Endothelial cell of umbilical vein (primary cell): ENCODE data around the gene DNAH10. TPM values are rescaled to one million over a fixed set of nuclear protein-coding genes. Genes with fewer than 3 reads are reported as not detected.

ENCODE experiments used
- BruUV-seq: library from RNA; stranded (reverse); fragments of 400-500 nt; replicated peaks from 2 replicates; lab custom pipeline; 2021; lab: Mats Ljungman, UMichigan
- CTCF ChIA-PET: fragments of 300-600, 350-600 bp; sonication (Branson Sonifier 250); formaldehyde crosslinking; loops from one replicate; lab custom pipeline; 2021; ENCODE audit warnings: antibody characterized with exemption, inconsistent platforms; lab: Charles Lee
- POLR2A ChIA-PET: fragments of 300-600, 350-600 bp; sonication (Branson Sonifier 250); formaldehyde crosslinking; loops from one replicate; lab custom pipeline; 2021; ENCODE audit warnings: antibody characterized with exemption, inconsistent platforms; lab: Charles Lee
- DNase-seq: peaks from one replicate; pipeline ENCODE4 v3.0.0-alpha.2; 2011; ENCODE audit warnings: low read depth, low spot score
- FAIRE-seq: peaks from 2 replicates; lab custom pipeline; 2011; peaks lifted over from hg19 to GRCh38; lab: Jason Lieb, UNC
- H2AFZ ChIP-seq: 2 replicates; pipeline ENCODE4 v1.6.0; 2012; ENCODE audit warnings: low read depth, low read length, control low read depth, inconsistent platforms
- H3K27ac ChIP-seq: 2 replicates; pipeline ENCODE4 v1.5.1; 2011; ENCODE audit warnings: low read depth, mild to moderate bottlenecking, control low read depth, low read length, moderate library complexity; ENCODE audit not compliant: insufficient read depth
- H3K27me3 ChIP-seq, 2 experiments: 2 replicates each; pipeline versions ENCODE4 v1.6.0 to v1.6.1; 2011; ENCODE audit warnings: low read length in 2 of 2, mixed read lengths in 1 of 2; ENCODE audit not compliant: control insufficient read depth in 2 of 2, insufficient read depth in 2 of 2
- H3K36me3 ChIP-seq, 2 experiments: 2 replicates in 1 of 2; 3 replicates in 1 of 2; pipeline ENCODE4 v1.5.1; 2011; ENCODE audit warnings: low read length in 2 of 2, mild to moderate bottlenecking in 1 of 2, moderate library complexity in 1 of 2; ENCODE audit not compliant: control insufficient read depth in 2 of 2, insufficient read depth in 2 of 2; ENCODE audit errors: extremely low read depth in 1 of 2
- H3K4me1 ChIP-seq: 3 replicates; pipeline ENCODE4 v1.5.1; 2011; ENCODE audit warnings: mild to moderate bottlenecking, low read length; ENCODE audit not compliant: control insufficient read depth, insufficient read depth; ENCODE audit errors: extremely low read depth
- H3K4me2 ChIP-seq: 2 replicates; pipeline ENCODE4 v1.6.1; 2011; ENCODE audit warnings: low read length, control low read depth, mixed read lengths; ENCODE audit not compliant: insufficient read depth
- H3K4me3 ChIP-seq, 3 experiments: fragments of 200-600 bp in 1 of 3; sonication (generic), shearing (Covaris generic) in 1 of 3; replicated peaks in 1 of 3; 2 replicates each; pipeline ENCODE4 v1.5.1; 2011 to 2016; ENCODE audit warnings: control low read depth in 3 of 3, low read length in 3 of 3, mild to moderate bottlenecking in 2 of 3, inconsistent platforms in 1 of 3, low read depth in 1 of 3, moderate library complexity in 1 of 3; ENCODE audit not compliant: insufficient read depth in 1 of 3
- H3K79me2 ChIP-seq: 2 replicates; pipeline ENCODE4 v1.6.0; 2012; ENCODE audit warnings: low read length, inconsistent platforms; ENCODE audit not compliant: control insufficient read depth, insufficient read depth
- H3K9ac ChIP-seq: replicated peaks from 2 replicates; pipeline ENCODE3; 2011; ENCODE audit warnings: low read length, control low read depth; ENCODE audit not compliant: insufficient read depth; ENCODE audit errors: extremely low read depth
- H3K9me1 ChIP-seq: replicated peaks from 3 replicates; pipeline ENCODE4 v1.6.0; 2011; ENCODE audit warnings: mild to moderate bottlenecking, low read length; ENCODE audit not compliant: control insufficient read depth, insufficient read depth; ENCODE audit errors: extremely low read depth
- H3K9me3 ChIP-seq: replicated peaks from 2 replicates; pipeline ENCODE4 v1.5.1; 2012; ENCODE audit warnings: low read length, inconsistent platforms; ENCODE audit not compliant: control insufficient read depth, insufficient read depth
- H4K20me1 ChIP-seq: replicated peaks from 2 replicates; pipeline ENCODE3; 2011; ENCODE audit warnings: mild to moderate bottlenecking, low read length; ENCODE audit not compliant: control insufficient read depth, insufficient read depth; ENCODE audit errors: extremely low read depth
- CTCF ChIP-seq, 2 donors: IDR thresholded peaks; 1 replicate in 1 of 2; 2 replicates in 1 of 2; pipeline ENCODE4 v1.5.1; 2011; ENCODE audit warnings: low read length in 2 of 2, mild to moderate bottlenecking in 2 of 2, moderate library complexity in 2 of 2, control low read depth in 1 of 2, inconsistent platforms in 1 of 2, low read depth in 1 of 2; ENCODE audit not compliant: insufficient read depth in 1 of 2; ENCODE audit errors: extremely low read depth in 1 of 2
- EZH2 ChIP-seq: IDR thresholded peaks from 2 replicates; pipeline ENCODE4 v1.6.1; 2012; ENCODE audit warnings: borderline replicate concordance, low read depth, mild to moderate bottlenecking, moderate library complexity, low read length, inconsistent platforms; ENCODE audit not compliant: severe bottlenecking
- FOS ChIP-seq: IDR thresholded peaks from 2 replicates; pipeline ENCODE4 v1.6.1; 2011; ENCODE audit warnings: mild to moderate bottlenecking, low read length, moderate library complexity, borderline replicate concordance; ENCODE audit not compliant: insufficient read depth
- GATA2 ChIP-seq: IDR thresholded peaks from 2 replicates; pipeline ENCODE4 v1.7.0; 2011; ENCODE audit warnings: low read depth, mild to moderate bottlenecking, moderate library complexity, mixed read lengths, low read length; ENCODE audit not compliant: insufficient read length, insufficient read depth
- JUN ChIP-seq: IDR thresholded peaks from 2 replicates; pipeline ENCODE4 v1.6.1; 2011; ENCODE audit warnings: borderline replicate concordance, low read depth; ENCODE audit not compliant: insufficient read length, insufficient read depth
- MAX ChIP-seq: IDR thresholded peaks from 2 replicates; pipeline ENCODE4 v1.6.1; 2011; ENCODE audit not compliant: insufficient read depth, insufficient read length
- MYC ChIP-seq: IDR thresholded peaks from one replicate; pipeline ENCODE4 v1.6.1; 2011; ENCODE audit warnings: mild to moderate bottlenecking, low read depth, low read length
- POLR2A ChIP-seq: IDR thresholded peaks from 2 replicates; pipeline ENCODE4 v1.6.1; 2012; ENCODE audit warnings: low read depth, mild to moderate bottlenecking, control low read depth, low read length
- POLR2AphosphoS5 ChIP-seq: IDR thresholded peaks from 2 replicates; pipeline ENCODE4 v1.6.1; 2012; ENCODE audit warnings: low read depth, mild to moderate bottlenecking, control low read depth, low read length, moderate library complexity; ENCODE audit not compliant: insufficient read depth
- dilution Hi-C: fragments of 300-500 bp; cut with MboI; formaldehyde crosslinking; loops from one replicate; pipeline ENCODE4 v1.15.0; 2019; ENCODE audit warnings: low sequenced_read_pairs; ENCODE audit not compliant: extremely low pct_ligation_motif_present
- intact Hi-C: fragments of 100-400 bp; cut with micrococcal nuclease; formaldehyde crosslinking; loops from one replicate; pipeline ENCODE4 v1.10.0; 2022
- polyA plus RNA-seq, 4 experiments: library from polyadenylated mRNA; depleted of rRNA in 3 of 4; stranded (reverse) in 3 of 4; unstranded in 1 of 4; fragments of >200 nt; gene quantifications; 2 replicates each; pipeline versions ENCODE4 v1.2.1 to v1.2.3, GENCODE V29; 2011 to 2012; ENCODE audit warnings: missing spikeins in 1 of 4
- total RNA-seq: library from RNA; stranded (reverse); gene quantifications from 2 replicates; pipeline ENCODE4 v1.2.3, GENCODE V29; 2021

Gene DNAH10
- total and polyA plus RNA-seq, 2 donors (not counting 3 experiments of a cell fraction or from before 2014, with no cell fraction given) = 0.04 to 0.31 TPM

GRCh38 chr12:123816896-123817537, 54.9 kb downstream of the DNAH10 start:
- no peaks in the 10 kb centered on the region for H3K79me2 ChIP-seq
- no TSS peak for BruUV-seq
- H3K9ac ChIP-seq = no peak overlapping the region
- H2AFZ ChIP-seq = no peak overlapping the region
- no peak overlapping the region for H3K4me2 ChIP-seq
- peaks cover 0 to 2% of the 10 kb centered on the region in 2 experiments for H3K27me3 ChIP-seq
- no peak for FAIRE-seq
- no peak overlapping the region for H3K27ac ChIP-seq
- no peaks in the 10 kb centered on the region for H3K9me1 ChIP-seq
- ChIA-PET CTCF (no interaction called here), POLR2A (no interaction called here)
- H3K4me3 ChIP-seq = no peak overlapping the region
- no peaks in the 10 kb centered on the region for H4K20me1 ChIP-seq
- TF ChIP-seq GATA2 (no peak), JUN (no peak), POLR2A (no peak), MYC (no peak), FOS (no peak), EZH2 (no peak), POLR2AphosphoS5 (no peak), CTCF (IDR thresholded peaks at IDR 0.05; ENCODE audit: extremely low read depth in 1 of 2, insufficient read depth in 1 of 2, low read depth in 1 of 2, low read length in 2 of 2) (no peak), MAX (no peak)
- dilution Hi-C loops (no loop called here), intact Hi-C loops (no loop called here)
- H3K4me1 ChIP-seq = no peaks in the 10 kb centered on the region
- H3K9me3 ChIP-seq = no peaks in the 10 kb centered on the region
- no peak for DNase-seq
- no peaks in the 10 kb centered on the region for H3K36me3 ChIP-seq
